Stomach (tissue), 4 donors: Measurements from ENCODE around the gene CHMP2A.

Source experiments
- EP300 ChIP-seq: sonication (generic); formaldehyde crosslinking; IDR thresholded peaks from one replicate; pipeline ENCODE4 v1.6.1; 2017; ENCODE audit warnings: antibody characterized with exemption
- POLR2A ChIP-seq, 4 donors: fragments of 450-650 bp; IDR thresholded peaks; one replicate each; pipeline ENCODE4 v1.6.1; 2016; ENCODE audit warnings: antibody characterized with exemption in 4 of 4, control low read depth in 2 of 4, mild to moderate bottlenecking in 1 of 4, moderate library complexity in 1 of 4
- POLR2AphosphoS5 ChIP-seq, 3 donors: sonication (generic); formaldehyde crosslinking; IDR thresholded peaks; one replicate each; pipeline ENCODE4 v1.6.1; 2016; ENCODE audit warnings: antibody characterized with exemption in 3 of 3
- TF ChIP-seq, protein P1 (sequence below), 7 experiments: fragments of 450-650 bp in 4 of 7; fragments of 200-600 bp in 3 of 7; sonication (generic) in 3 of 7; IDR thresholded peaks; one replicate each; pipeline ENCODE4 v1.5.1; 2016 to 2019; ENCODE audit warnings: antibody characterized with exemption in 7 of 7, control low read depth in 2 of 7, mild to moderate bottlenecking in 1 of 7

DNA sequence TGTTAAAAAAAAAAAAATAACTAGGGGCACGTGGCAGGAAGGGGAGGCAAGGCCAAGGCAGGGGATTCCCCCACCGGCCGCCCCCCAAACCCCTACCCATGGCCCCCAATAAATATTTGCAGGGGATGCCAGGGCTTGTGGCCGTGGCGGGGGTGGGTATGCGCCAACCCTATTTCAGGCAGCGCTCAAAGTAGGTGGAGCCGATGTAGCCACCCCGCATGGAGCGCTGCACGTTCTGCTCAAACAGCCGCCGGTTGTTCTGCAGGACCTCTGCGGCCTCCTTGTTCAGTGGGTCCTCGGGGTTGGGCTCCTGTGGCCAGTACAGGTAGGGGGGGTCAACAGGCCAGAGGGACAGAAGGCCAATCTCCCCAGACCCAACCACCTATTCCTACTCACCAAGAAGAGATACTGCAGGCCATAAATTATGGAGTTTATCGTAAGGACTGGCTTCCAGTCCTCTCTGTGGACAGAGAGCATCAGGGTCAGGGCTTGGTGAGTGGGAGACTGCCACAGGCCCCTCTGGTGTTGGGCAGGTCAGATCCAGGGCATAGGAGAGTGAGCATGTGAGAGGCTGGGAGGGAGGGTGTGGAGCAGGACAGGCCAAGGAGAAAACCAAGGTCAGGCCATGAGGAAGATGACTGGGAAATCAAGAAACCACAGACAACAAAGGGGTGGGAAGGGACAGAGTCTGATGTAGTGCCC, 1.2 kb upstream of the CHMP2A start:
- TF ChIP-seq POLR2AphosphoS5 (IDR thresholded peaks at IDR 0.05), result no peak
- TF ChIP-seq POLR2A (IDR thresholded peaks at IDR 0.05), result no peak
- TF ChIP-seq, protein P1, sequence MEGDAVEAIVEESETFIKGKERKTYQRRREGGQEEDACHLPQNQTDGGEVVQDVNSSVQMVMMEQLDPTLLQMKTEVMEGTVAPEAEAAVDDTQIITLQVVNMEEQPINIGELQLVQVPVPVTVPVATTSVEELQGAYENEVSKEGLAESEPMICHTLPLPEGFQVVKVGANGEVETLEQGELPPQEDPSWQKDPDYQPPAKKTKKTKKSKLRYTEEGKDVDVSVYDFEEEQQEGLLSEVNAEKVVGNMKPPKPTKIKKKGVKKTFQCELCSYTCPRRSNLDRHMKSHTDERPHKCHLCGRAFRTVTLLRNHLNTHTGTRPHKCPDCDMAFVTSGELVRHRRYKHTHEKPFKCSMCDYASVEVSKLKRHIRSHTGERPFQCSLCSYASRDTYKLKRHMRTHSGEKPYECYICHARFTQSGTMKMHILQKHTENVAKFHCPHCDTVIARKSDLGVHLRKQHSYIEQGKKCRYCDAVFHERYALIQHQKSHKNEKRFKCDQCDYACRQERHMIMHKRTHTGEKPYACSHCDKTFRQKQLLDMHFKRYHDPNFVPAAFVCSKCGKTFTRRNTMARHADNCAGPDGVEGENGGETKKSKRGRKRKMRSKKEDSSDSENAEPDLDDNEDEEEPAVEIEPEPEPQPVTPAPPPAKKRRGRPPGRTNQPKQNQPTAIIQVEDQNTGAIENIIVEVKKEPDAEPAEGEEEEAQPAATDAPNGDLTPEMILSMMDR (IDR thresholded peaks at IDR 0.05), result no peak
- no peak for TF ChIP-seq EP300
